GM21737 (cell line): ENCODE results near the gene RBM33.

Experiments
- ATAC-seq: cut with Tn5 transposase; IDR thresholded peaks from one replicate; pipeline ENCODE4 v1.9.1; 2021; ENCODE audit warnings: mild to moderate bottlenecking, moderate library complexity; ENCODE audit not compliant: unreplicated experiment

RBM33 gene

GRCh38 chr7:155739538-155740143, 95.2 kb downstream of the RBM33 start:
- no peak for ATAC-seq

GRCh38 chr7:155741082-155741481, 96.6 kb downstream of the RBM33 start:
- no peak for ATAC-seq

GRCh38 chr7:155741805-155742204, 97.3 kb downstream of the RBM33 start:
- no peak for ATAC-seq

GRCh38 chr7:155743177-155743576, 98.7 kb downstream of the RBM33 start:
- no peak for ATAC-seq

GRCh38 chr7:155744971-155745683, 100.7 kb downstream of the RBM33 start:
- no peak for ATAC-seq

GRCh38 chr7:155745737-155746136, 101.3 kb downstream of the RBM33 start:
- ATAC-seq: no peak

GRCh38 chr7:155746188-155746587, 101.7 kb downstream of the RBM33 start:
- no peak for ATAC-seq

GRCh38 chr7:155747209-155747608, 102.7 kb downstream of the RBM33 start:
- no peak for ATAC-seq

GRCh38 chr7:155749578-155749977, 105.1 kb downstream of the RBM33 start:
- no peak for ATAC-seq

GRCh38 chr7:155750255-155751125, 106.0 kb downstream of the RBM33 start:
- ATAC-seq: no peak

GRCh38 chr7:155751409-155751808, 106.9 kb downstream of the RBM33 start:
- no peak for ATAC-seq

- ATAC-seq: no peak
These were observed 108.4 kb downstream of the RBM33 start for GRCh38 chr7:155752756-155753445.

GRCh38 chr7:155753446-155753965, 109.0 kb downstream of the RBM33 start:
- no peak for ATAC-seq

GRCh38 chr7:155754165-155754564, 109.7 kb downstream of the RBM33 start:
- no peak for ATAC-seq

GRCh38 chr7:155755026-155755425, 110.6 kb downstream of the RBM33 start:
- ATAC-seq: no peak

- ATAC-seq: no peak
These were observed 111.9 kb downstream of the RBM33 start for GRCh38 chr7:155756322-155756721.

- no peak for ATAC-seq
These were observed 113.9 kb downstream of the RBM33 start for GRCh38 chr7:155758348-155758747.

GRCh38 chr7:155759740-155760430, 115.4 kb downstream of the RBM33 start:
- no peak for ATAC-seq

- no peak for ATAC-seq
These were observed 116.7 kb downstream of the RBM33 start for GRCh38 chr7:155761162-155761561.

GRCh38 chr7:155762036-155762435, 117.6 kb downstream of the RBM33 start:
- no peak for ATAC-seq
